Right renal pelvis (tissue), 4 donors: ENCODE results near the gene TMEM54. TPM values are rescaled to one million over a fixed set of nuclear protein-coding genes. Genes with fewer than 3 reads are reported as not detected.

ENCODE experiments used
- DNase-seq, 4 donors: peaks; one replicate each; pipeline ENCODE4 v3.0.0-alpha.2; 2013; ENCODE audit warnings: low read depth in 4 of 4, low spot score in 3 of 4, missing footprints in 1 of 4
- polyA plus RNA-seq, 4 donors: library from polyadenylated mRNA; unstranded; fragments of 120-200 nt; gene quantifications; one replicate each; pipeline ENCODE4 v1.2.1, GENCODE V29; 2013; ENCODE audit not compliant: insufficient read length in 4 of 4

Gene TMEM54
- polyA plus RNA-seq, 4 donors = 7.5 to 11.6 (median 9.1) TPM

DNA sequence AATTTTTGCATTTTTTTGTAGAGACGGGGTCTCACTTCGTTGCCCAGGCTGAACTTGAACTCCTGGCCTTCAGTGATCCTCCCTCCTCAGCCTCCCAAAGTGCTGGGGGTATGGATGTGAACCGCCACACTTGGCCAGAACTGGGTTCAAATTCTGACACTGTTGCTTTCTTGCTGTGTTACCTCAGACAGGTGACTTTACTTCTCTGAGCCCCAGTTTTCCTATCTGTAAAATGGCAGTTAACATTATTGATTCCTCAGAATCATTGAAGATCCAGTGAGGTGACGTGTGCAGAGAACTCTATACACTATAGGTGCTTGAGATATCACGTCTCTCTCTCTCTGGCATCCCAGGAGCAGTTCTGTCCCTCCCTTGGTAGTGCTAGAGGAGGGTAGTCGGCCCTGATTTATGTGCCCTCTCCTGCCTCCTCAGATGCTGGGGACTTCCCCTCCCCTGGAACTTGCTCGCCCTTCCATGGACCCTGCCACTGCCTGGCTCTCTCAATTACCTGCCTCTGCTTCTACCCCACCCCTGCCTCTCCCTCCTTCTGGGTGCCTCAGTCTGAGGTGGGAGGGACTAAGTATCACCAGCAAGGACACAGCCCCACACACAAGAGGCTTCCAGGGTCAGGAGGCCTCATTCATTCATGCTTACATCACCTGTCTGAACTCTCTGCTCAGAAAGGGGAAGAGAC, 17.7 kb downstream of the TMEM54 start:
- DNase-seq = no peak

- no peak for DNase-seq
Measured at GRCh38 chr1:32881871-32882850, 19.0 kb downstream of the TMEM54 start.

- no peak for DNase-seq
Measured at GRCh38 chr1:32881291-32881690, 19.9 kb downstream of the TMEM54 start.

- DNase-seq = no peak
Measured at GRCh38 chr1:32878637-32879041, 22.6 kb downstream of the TMEM54 start.

GRCh38 chr1:32878183-32878582, 23.0 kb downstream of the TMEM54 start:
- no peak for DNase-seq

DNA sequence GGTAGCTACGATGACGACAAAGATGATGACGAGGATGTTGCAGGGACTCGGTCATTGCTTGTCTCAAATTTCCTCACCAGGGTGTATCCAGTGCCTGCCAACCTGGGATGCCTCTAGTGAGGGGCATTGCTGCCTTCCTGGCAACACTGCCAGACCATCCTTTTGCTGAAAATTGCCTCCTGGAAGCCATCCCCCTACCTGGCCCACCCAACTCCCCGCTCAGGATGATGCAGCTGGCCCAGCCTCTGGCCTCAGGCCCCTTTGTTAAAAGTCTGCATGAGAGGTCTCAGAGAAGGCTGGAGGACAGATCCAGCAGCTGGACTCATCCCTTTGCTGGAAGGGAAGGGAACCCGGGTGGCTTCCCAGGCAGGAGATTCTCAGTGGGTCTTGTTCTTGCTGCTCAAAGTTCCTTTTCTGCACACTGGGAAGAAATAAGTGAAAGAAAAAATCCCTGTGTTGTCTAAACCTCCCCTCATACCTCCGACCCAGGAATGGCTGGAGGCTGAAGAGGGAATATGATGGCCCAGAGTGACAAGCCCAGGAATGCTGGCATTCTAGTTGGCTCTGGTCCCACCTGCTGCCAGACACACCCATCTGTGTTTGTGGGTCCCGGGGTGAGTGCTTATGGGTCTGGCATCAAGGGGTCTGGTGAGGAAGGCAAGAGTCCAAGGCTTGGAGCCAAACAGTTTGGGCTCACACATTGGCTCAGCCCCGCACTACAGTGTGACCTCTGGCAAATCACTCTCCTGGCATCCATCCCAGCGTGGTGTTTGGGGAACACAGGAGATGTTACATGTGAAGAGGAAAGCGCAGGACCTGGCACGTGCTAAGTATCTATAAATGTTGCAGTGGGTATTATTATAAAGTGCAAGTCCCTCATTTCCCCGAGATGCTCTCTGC, 23.7 kb downstream of the TMEM54 start:
- no peak for DNase-seq

DNA sequence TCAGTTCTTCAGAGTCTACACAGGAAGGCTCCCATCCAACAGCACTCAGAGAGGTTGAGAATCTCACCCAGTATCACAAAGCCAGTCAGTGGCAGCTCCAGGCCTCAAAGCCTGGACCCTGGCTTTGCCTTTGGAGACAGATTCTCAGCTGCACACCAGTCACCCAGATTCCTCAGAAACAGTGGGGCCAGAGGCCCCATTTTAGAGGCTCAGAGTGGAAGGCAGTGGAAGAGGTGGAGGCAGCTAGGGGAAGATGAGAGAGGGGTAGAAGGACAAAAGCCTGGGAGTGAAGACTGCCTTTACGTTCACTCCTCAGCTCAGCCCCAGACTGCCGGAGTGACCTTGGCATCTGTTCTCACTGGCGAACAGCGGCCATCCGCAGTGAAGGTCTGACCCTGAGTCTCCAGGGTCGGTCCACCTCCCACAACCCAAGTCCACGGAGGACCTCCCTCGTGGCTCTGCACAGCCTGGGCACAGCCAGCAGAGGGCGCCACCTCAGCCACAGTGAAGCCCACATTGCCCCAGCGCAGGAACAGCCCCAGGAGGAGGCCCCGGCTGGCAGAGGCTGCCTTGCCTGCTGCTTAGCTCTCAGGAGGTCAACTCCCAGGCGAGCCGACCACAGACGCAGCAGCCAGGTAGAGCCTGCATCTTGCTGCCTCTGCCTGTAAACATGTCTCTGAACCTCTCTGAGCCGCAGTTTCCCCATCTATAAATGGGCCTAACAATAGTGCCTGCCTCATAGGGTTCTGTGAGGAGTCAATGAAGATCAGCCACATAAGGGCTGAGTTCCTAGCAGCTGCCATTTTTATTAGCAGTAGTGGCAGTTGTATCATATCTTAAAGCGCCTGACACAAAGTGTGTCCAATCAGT, 24.6 kb downstream of the TMEM54 start:
- peak in 1 of 4 donors; percentile 15 for DNase-seq

GRCh38 chr1:32874860-32875752, 26.1 kb downstream of the TMEM54 start:
- DNase-seq = no peak

DNA sequence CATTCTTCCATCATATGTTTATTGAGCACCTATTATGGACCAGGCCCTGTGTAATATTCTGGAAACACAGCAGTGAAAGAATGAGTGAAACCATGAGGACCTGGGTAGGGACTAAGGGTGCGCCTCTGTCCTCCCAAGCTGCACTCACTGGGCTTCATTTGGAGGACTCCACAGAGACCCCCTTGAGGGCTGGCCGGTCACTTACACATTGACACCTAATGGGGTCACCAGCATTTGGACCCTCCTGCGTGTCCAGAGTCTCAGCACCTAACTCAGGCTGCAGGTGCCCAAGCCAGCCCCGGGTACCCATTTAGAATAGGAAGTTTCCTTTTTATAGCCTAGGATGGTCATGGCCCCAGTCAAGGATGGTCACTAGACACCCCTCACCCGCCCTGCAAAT, 27.7 kb downstream of the TMEM54 start:
- DNase-seq = no peak

GRCh38 chr1:32872192-32872460, 29.1 kb downstream of the TMEM54 start:
- DNase-seq = no peak

DNA sequence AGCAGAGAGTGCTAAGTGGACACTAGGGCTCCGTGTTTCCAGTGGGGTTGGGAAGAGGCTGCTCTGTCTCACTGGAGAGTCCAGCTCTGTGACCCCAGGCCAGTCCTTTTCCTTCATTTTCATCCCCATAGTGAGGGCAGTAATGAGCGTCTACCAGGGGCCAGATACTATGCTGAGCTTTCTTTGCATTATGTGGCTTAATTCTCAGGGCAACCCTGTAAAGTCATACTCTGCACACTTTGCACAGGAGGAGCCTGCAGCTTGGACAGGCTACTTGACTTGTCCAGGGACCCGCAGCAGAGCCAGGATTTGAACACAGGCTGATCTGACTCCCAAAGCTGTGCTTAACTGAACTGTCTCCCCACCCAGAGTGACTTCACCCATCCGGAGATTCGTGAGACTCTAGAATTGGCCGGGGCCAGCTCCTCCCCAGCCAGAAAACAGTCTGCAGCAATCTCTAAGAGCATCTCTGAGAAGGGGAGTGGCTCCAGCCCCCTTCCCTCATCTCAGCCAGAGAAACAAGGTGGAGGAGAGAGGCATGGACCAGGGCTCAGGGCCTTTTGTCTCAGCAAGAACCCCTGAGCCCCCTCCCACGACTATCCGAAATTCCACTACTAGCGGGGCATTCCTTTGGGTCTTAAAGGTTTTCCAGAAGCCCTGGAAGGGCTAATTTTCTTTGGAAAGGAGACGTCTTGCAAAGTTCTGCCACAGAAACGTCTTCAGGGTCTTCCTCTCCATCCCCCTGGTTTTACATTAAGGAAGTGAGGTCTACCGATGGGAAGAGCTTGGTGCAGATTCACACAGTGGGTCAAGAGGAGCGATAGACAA, 29.6 kb downstream of the TMEM54 start:
- DNase-seq = no peak

DNA sequence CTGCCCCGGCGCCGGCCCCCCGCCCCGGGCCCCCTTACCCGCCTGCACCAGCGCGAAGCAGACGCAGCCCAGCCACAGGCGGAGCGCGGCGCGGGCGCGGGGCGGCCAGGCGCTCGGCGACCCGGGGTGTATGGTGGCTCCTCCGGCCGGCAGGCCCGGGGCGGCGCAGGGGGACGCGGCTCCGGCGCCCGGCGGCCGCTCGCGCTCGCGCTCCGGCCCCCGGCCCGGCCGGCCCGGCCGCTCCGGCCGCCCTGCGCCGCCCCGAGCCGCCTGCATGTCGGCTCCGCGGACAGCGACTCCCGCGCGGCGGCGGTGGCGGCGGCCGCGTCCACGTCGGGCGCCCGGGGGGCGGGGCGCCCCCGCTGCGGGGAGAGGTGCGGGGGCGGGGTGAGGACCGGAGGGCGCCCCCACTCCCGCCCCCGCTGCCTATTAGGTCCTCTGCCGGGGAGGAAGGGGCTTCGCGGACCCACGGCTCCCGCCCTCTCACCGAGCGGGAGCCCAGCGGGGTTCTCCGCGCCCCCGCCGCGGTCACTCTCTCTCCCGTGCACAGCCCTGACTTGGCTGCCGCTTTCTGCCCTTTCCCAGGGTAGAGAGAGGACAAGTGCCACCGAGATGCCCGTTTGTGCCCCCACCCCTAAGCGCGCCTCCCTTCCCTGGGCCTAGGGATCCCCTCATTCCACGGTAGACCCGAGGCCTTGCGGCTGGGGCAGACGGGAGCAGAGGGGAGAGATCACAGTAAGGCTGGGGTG, 30.4 kb downstream of the TMEM54 start, which contains the start of gene FNDC5:
FNDC5 (minus strand) TSS at position 298 of the 749 bp plus-strand sequence.
- DNase-seq = no peak

DNA sequence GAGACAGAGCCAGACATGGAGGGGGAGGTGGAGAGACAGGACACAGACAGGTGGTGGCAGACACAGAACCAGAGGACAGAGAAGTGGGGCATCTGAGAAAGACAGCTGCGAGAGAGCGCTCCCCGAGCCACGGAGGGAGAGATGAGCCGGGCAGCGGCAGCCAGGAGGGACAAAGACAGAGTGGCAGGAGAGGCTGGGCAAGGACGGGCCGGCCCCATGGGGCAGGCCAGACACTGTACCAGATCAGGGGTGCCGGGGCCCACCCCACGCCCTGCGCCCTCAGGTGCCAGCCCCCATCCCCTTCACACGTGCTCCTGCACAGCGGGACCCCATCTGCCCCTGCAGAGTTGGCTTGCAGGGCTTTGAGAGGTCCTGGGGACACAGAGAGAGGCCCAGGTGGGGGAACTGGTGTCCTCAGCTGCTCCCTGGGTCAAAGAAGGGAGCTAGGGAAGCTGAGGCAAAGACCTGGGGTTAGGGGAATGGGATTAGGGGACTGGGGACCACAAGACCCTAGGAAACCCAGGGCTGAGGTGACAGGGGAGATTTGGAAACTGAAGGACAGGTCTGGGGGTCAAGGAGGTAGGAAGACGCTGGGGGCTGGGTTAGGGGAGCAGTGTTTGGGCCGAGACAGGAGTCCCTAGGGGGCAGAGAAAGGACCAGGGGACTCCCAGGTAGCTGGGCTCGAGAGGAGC, 31.1 kb downstream of the TMEM54 start:
- no peak for DNase-seq

DNA sequence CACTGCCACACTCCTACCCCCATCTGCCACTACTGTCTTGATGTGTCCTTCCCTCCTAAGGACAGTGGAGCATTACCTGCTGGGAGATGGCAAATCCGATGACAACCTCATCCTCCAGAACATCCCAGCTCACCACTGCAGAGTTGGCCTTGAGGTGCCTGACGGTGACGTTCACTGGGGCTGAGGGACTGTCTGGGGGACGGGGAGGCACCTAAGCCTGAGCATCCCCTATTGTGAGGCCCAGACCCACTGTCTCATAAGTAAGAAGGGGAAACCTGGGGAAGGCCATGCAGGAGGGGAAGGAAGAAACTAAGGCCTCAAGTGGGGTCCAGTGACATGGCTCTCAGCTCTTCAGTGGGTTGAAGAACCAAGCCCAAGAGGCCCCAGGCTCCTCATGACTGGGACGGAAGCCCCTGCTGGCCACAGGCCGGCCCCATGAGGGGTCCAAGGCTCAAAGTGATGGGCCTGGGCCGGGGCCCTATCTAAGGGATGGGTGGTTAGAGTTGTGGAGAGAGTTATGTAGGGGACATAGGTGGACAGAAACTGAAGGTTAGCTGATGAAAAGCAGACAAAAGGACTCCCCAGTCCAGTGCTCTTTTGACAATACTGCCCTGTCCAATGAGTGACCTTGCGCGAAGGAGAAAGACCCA, 32.3 kb downstream of the TMEM54 start:
- DNase-seq = no peak

- DNase-seq = no peak
Measured at GRCh38 chr1:32868085-32868484, 33.1 kb downstream of the TMEM54 start.

DNA sequence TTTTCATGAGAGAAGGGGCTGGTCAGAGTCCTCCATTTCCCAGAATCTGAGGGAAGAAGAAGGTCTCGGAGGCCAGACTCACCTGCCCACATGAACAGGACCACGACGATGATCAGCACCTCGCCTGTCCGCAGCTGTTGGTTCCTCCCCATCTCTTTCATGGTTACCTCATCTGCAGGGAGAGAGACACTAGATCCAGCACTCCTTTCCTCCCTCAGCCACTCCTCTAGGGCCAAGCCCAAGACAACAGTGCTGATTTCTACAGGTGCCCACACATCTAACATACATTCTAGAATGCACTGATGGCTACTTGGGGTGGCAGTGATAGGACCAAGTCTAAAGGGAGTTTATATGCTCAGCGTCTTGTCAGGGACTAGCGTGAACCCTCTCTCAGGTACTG, 33.5 kb downstream of the TMEM54 start:
- DNase-seq = no peak
